CD8-positive, alpha-beta memory T cell (primary cell): ENCODE data around the gene GPR89A. TPM values are rescaled to one million over a fixed set of nuclear protein-coding genes. Genes with fewer than 3 reads are reported as not detected.
"Not testable (repeated sequence)": the region's sequence is repeated elsewhere in the genome, so short reads cannot be mapped to it uniquely, and the experiment has no call there.

ENCODE experiments used
- CTCF ChIA-PET: fragments of 350-600 bp; sonication (Branson Sonifier 250); formaldehyde crosslinking; loops from one replicate; lab custom pipeline; 2021; ENCODE audit warnings: antibody characterized with exemption; lab: Charles Lee
- POLR2A ChIA-PET: fragments of 350-600 bp; sonication (Branson Sonifier 250); formaldehyde crosslinking; loops from one replicate; lab custom pipeline; 2021; ENCODE audit warnings: antibody characterized with exemption; lab: Charles Lee
- DNase-seq, 5 donors: peaks; one replicate each; pipeline versions ENCODE4 v3.0.0 to v3.0.0-alpha.2; 2020 to 2022; ENCODE audit warnings: mixed read lengths in 1 of 5
- H3K27ac ChIP-seq: one replicate; pipeline ENCODE4 v1.7.0; 2013; ENCODE audit warnings: low read depth, mild to moderate bottlenecking, low read length, moderate library complexity
- H3K27me3 ChIP-seq: 2 replicates; pipeline ENCODE4 v1.7.0; 2013; ENCODE audit warnings: low read length, mild to moderate bottlenecking; ENCODE audit not compliant: insufficient read depth, poor library complexity, severe bottlenecking
- H3K36me3 ChIP-seq: 2 replicates; pipeline ENCODE4 v1.7.0; 2013; ENCODE audit warnings: mild to moderate bottlenecking, low read length, moderate library complexity; ENCODE audit not compliant: insufficient read depth
- H3K4me1 ChIP-seq: 2 replicates; pipeline ENCODE4 v1.7.0; 2013; ENCODE audit warnings: mild to moderate bottlenecking, low read length, moderate library complexity; ENCODE audit not compliant: insufficient read depth
- H3K4me3 ChIP-seq: 2 replicates; pipeline ENCODE4 v1.7.0; 2013; ENCODE audit warnings: mild to moderate bottlenecking, low read length
- H3K9me3 ChIP-seq: 2 replicates; pipeline ENCODE4 v1.7.0; 2013; ENCODE audit warnings: mild to moderate bottlenecking, low read length
- H3K27ac Mint-ChIP-seq, 8 donors: one replicate each; pipeline ENCODE4 v1.8.0; 2020 to 2021; ENCODE audit warnings: mixed read lengths in 8 of 8, mild to moderate bottlenecking in 6 of 8, inconsistent platforms in 3 of 8, moderate library complexity in 3 of 8
- H3K27me3 Mint-ChIP-seq, 2 donors: one replicate each; pipeline ENCODE4 v1.8.0; 2020 to 2021; ENCODE audit warnings: mixed read lengths in 2 of 2, mild to moderate bottlenecking in 1 of 2, moderate library complexity in 1 of 2
- H3K36me3 Mint-ChIP-seq, 3 donors: one replicate each; pipeline ENCODE4 v1.8.0; 2020 to 2021; ENCODE audit warnings: mixed read lengths in 3 of 3, inconsistent platforms in 1 of 3, mild to moderate bottlenecking in 1 of 3
- H3K4me1 Mint-ChIP-seq, 3 donors: one replicate each; pipeline ENCODE4 v1.8.0; 2020 to 2021; ENCODE audit warnings: mixed read lengths in 3 of 3, inconsistent platforms in 1 of 3, mild to moderate bottlenecking in 1 of 3
- H3K4me3 Mint-ChIP-seq, 7 donors: one replicate each; pipeline ENCODE4 v1.8.0; 2020 to 2021; ENCODE audit warnings: mixed read lengths in 7 of 7, mild to moderate bottlenecking in 6 of 7, moderate library complexity in 4 of 7, inconsistent platforms in 2 of 7
- H3K9me3 Mint-ChIP-seq, 5 donors: one replicate each; pipeline ENCODE4 v1.8.0; 2020 to 2022; ENCODE audit warnings: mixed read lengths in 5 of 5, mild to moderate bottlenecking in 3 of 5, moderate library complexity in 2 of 5, inconsistent platforms in 1 of 5
- polyA plus RNA-seq: library from polyadenylated mRNA; unstranded; fragments of 300-500 nt; fragmentation: Illumina TruSeq; gene quantifications from one replicate; pipeline ENCODE4 v1.2.3, GENCODE V29; 2021
- total RNA-seq, 2 experiments: library from RNA; stranded (reverse); gene quantifications; one replicate each; pipeline ENCODE4 v1.2.3, GENCODE V29; 2021

The GPR89A gene
- total and polyA plus RNA-seq, 3 experiments from 2014 or later: 20.8 to 31.0 (median 25.0) TPM

DNA sequence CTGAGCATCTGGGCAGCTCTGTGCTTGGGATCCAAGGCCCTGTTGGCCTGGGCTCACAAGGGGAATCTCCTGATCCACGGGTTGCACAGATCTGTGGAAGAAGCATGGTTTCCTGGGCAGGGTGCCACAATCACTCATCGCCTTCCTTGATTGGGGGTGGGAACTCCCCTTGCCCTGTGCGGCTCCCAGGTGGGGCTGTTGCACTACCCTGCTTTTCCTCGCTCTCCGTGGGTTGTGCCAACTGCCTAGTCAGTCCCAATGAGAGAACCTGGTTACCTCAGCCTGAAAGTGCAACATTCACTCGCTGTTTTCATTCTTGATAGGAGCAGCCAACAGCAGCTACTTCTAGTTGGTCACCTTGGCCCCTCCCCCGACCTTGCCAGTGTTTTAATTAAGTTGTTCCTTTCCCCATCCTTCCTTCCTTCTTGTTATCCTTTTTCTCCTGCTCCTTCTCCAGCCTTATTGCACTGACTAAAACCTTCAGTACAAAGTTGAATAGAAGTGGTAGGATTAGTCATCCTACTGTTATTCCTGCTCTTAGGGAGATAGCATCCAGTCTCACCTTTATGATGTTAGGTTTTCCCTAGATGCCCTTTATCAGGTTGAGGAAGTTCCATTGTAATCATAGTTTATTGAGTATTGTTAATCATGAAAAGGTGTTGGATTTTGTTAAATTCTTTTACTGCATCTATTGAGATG, 48.6 kb downstream of the GPR89A start:
- H3K27me3 Mint-ChIP-seq, H3K9me3 ChIP-seq, H3K27ac ChIP-seq, H3K9me3 Mint-ChIP-seq, H3K36me3 ChIP-seq, H3K4me1 ChIP-seq, H3K4me1 Mint-ChIP-seq, POLR2A ChIA-PET, DNase-seq, CTCF ChIA-PET, H3K4me3 ChIP-seq, H3K27me3 ChIP-seq, H3K4me3 Mint-ChIP-seq: not testable (repeated sequence)
- Mint-ChIP-seq H3K36me3 (peaks cover 3 to 17% (median 4%) of the 10 kb centered on the region in 3 donors), H3K27ac (peak overlapping the region in 1 of 8 donors; percentile 57)

- H3K4me3 Mint-ChIP-seq, H3K27ac Mint-ChIP-seq, H3K36me3 ChIP-seq, H3K27ac ChIP-seq, H3K9me3 ChIP-seq, H3K4me1 ChIP-seq, H3K4me1 Mint-ChIP-seq, H3K27me3 ChIP-seq, H3K27me3 Mint-ChIP-seq, POLR2A ChIA-PET, CTCF ChIA-PET, DNase-seq, H3K9me3 Mint-ChIP-seq, H3K4me3 ChIP-seq: not testable (repeated sequence)
- H3K36me3 Mint-ChIP-seq: peaks cover 1 to 16% (median 4%) of the 10 kb centered on the region in 3 donors
Measured at GRCh38 chr1:145662502-145662901, 54.7 kb downstream of the GPR89A start.

- H3K27ac ChIP-seq, H3K27ac Mint-ChIP-seq, DNase-seq, H3K27me3 ChIP-seq, H3K27me3 Mint-ChIP-seq, H3K4me1 Mint-ChIP-seq, POLR2A ChIA-PET, H3K4me3 Mint-ChIP-seq, H3K9me3 Mint-ChIP-seq, H3K4me1 ChIP-seq, H3K4me3 ChIP-seq, CTCF ChIA-PET, H3K36me3 ChIP-seq, H3K9me3 ChIP-seq: not testable (repeated sequence)
- peaks cover 3 to 17% (median 4%) of the 10 kb centered on the region in 3 donors for H3K36me3 Mint-ChIP-seq
Measured at GRCh38 chr1:145665015-145665414, 57.2 kb downstream of the GPR89A start.

DNA sequence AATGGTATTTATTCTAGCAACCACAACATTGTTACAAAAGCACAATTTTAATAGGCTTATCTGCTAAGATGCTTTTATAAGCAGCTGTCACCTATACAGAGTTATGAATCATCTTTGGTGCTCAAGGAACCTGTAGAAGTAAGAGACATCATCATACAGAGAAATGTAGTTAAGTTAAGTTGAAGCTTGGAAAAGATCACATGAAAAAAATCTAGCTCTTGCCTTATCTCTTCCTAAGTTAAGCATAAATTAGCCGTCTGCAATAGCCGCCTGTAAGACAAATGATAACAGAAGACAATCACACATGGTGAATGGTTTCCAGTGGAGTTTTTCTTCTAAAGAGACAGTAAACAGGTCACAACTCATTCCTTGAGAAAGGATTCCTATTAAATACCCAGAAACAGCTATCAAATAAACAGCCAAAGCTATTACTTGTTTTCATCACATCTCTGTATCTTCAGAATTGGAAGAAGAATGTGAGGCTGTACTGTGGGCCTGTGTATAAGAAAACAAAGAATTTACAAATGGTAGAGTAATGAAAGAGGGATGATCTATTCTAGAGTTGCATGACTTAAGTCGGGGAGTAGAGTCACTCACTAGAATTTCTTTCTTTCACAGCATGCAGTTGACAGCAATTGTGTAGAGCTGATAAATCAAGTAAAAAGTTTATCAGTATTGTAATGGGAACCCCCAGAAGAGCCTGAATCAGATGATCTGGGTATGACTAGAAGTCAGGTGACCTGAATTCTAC, 63.4 kb downstream of the GPR89A start:
- DNase-seq, CTCF ChIA-PET, H3K36me3 ChIP-seq, H3K27me3 ChIP-seq, H3K4me3 ChIP-seq, H3K4me3 Mint-ChIP-seq, H3K9me3 Mint-ChIP-seq, H3K27me3 Mint-ChIP-seq, POLR2A ChIA-PET, H3K4me1 ChIP-seq, H3K9me3 ChIP-seq, H3K27ac ChIP-seq: not testable (repeated sequence)
- Mint-ChIP-seq H3K4me1 (peaks cover 13 to 22% (median 21%) of the 10 kb centered on the region in 3 donors), H3K27ac (peak overlapping the region in 1 of 8 donors; percentile 90), H3K36me3 (peaks cover 4 to 19% (median 4%) of the 10 kb centered on the region in 3 donors)

GRCh38 chr1:145673217-145673616, 65.4 kb downstream of the GPR89A start:
- DNase-seq, H3K4me1 ChIP-seq, H3K36me3 ChIP-seq, H3K27ac Mint-ChIP-seq, H3K9me3 Mint-ChIP-seq, H3K27me3 ChIP-seq, H3K36me3 Mint-ChIP-seq, H3K4me3 Mint-ChIP-seq, H3K4me3 ChIP-seq, CTCF ChIA-PET, H3K9me3 ChIP-seq, H3K27me3 Mint-ChIP-seq, H3K27ac ChIP-seq, POLR2A ChIA-PET: not testable (repeated sequence)
- peaks cover 13 to 25% (median 23%) of the 10 kb centered on the region in 3 donors for H3K4me1 Mint-ChIP-seq

DNA sequence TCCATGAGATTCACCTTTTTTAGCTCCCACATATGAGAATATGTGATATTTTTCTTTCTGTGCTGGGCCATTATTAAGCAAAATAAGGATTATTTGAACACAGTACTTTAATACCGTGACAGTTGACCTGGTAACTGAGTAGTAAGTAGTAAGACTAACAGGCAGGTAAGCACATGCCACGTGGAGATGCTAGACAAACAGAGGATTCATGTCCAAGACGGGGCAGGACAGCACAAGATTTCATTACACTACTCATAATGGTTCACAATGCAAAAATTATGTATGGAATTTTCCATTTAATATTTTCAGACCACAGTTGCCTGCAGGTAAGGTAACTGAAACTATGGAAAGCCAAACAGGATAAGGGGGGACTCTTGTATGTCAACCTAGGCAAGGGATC, 77.1 kb downstream of the GPR89A start:
- H3K27me3 Mint-ChIP-seq, H3K4me3 Mint-ChIP-seq, CTCF ChIA-PET, POLR2A ChIA-PET, H3K27ac Mint-ChIP-seq, H3K27me3 ChIP-seq, DNase-seq, H3K36me3 Mint-ChIP-seq, H3K36me3 ChIP-seq, H3K4me3 ChIP-seq, H3K27ac ChIP-seq, H3K9me3 ChIP-seq, H3K9me3 Mint-ChIP-seq: not testable (repeated sequence)
- peaks cover 19% of the 10 kb centered on the region for H3K4me1 ChIP-seq
- peaks cover 14 to 26% (median 17%) of the 10 kb centered on the region in 3 donors for H3K4me1 Mint-ChIP-seq

GRCh38 chr1:145686078-145686477, 78.3 kb downstream of the GPR89A start:
- H3K36me3 Mint-ChIP-seq, H3K36me3 ChIP-seq, H3K27ac Mint-ChIP-seq, H3K27me3 ChIP-seq, CTCF ChIA-PET, H3K27ac ChIP-seq, H3K27me3 Mint-ChIP-seq, DNase-seq, POLR2A ChIA-PET, H3K9me3 ChIP-seq, H3K9me3 Mint-ChIP-seq, H3K4me3 Mint-ChIP-seq, H3K4me3 ChIP-seq: not testable (repeated sequence)
- H3K4me1 ChIP-seq: peaks cover 31% of the 10 kb centered on the region
- H3K4me1 Mint-ChIP-seq: peaks cover 26 to 37% (median 28%) of the 10 kb centered on the region in 3 donors

GRCh38 chr1:145688328-145688727, 80.5 kb downstream of the GPR89A start:
- Histone ChIP-seq H3K27me3 (no peaks in the 10 kb centered on the region), H3K9me3 (no peaks in the 10 kb centered on the region), H3K27ac (no peak overlapping the region), H3K4me1 (peaks cover 35% of the 10 kb centered on the region), H3K36me3 (no peaks in the 10 kb centered on the region), H3K4me3 (no peak overlapping the region)
- no peaks in the 10 kb centered on the region for H3K27me3 Mint-ChIP-seq
- POLR2A ChIA-PET: no interaction called here
- peak overlapping the region; percentile 52 to 92 (median 76) for H3K27ac Mint-ChIP-seq
- CTCF ChIA-PET: interaction anchor here (1.5 kb wide), 1 partner anchor 32 kb away, joined by 5 read pairs; no protein-coding TSS in a partner anchor
- H3K4me1 Mint-ChIP-seq: peaks cover 38 to 47% (median 39%) of the 10 kb centered on the region in 3 donors
- no peaks in the 10 kb centered on the region for H3K36me3 Mint-ChIP-seq
- no peak for DNase-seq
- peak overlapping the region in 2 of 7 donors; percentile 52 to 57 for H3K4me3 Mint-ChIP-seq
- no peaks in the 10 kb centered on the region for H3K9me3 Mint-ChIP-seq
